ENCODE results near the gene TES.

TES gene

GRCh38 chr7:116206141-116206540, 4.2 kb upstream of the TES start:
- Histone ChIP-seq H3K23ac (ENCODE audit: low read depth, low read length, poor library complexity) (no peak overlapping the region), H2BK120ac (ENCODE audit: low read depth, low read length) (no peak overlapping the region), H3K9me3 (replicated peaks in 1 of 2; ENCODE audit: control insufficient read depth in 2 of 2, insufficient read depth in 1 of 2, low read depth in 1 of 2, low read length in 2 of 2) (no peaks in the 10 kb centered on the region), H3K14ac (ENCODE audit: low read length) (no peak overlapping the region), H4K8ac (ENCODE audit: low read depth, low read length) (no peak overlapping the region), H3K79me1 (ENCODE audit: low read depth, low read length) (no peaks in the 10 kb centered on the region), H4K91ac (ENCODE audit: low read depth, low read length, poor library complexity) (no peak overlapping the region), H3K18ac (ENCODE audit: low read length) (no peak overlapping the region), H2BK5ac (ENCODE audit: low read length) (no peak overlapping the region), H3K27ac (replicated peaks; ENCODE audit: low read length) (no peak overlapping the region), H2BK12ac (ENCODE audit: low read length) (no peak overlapping the region), H3K4me2 (ENCODE audit: insufficient read depth, low read length, poor library complexity, severe bottlenecking) (no peak overlapping the region), H3K27me3 (ENCODE audit: control insufficient read depth in 3 of 3, insufficient read depth in 3 of 3, low read depth in 1 of 3, low read length in 3 of 3) (peaks cover 0 to 29% (median 4%) of the 10 kb centered on the region in 3 experiments), H3K9ac (ENCODE audit: low read depth, low read length, poor library complexity) (no peak overlapping the region), H3K36me3 (replicated peaks in 1 of 2; ENCODE audit: control insufficient read depth in 2 of 2, insufficient read depth in 2 of 2, low read length in 2 of 2) (no peaks in the 10 kb centered on the region), H2AFZ (ENCODE audit: low read length) (no peak overlapping the region), H2AK5ac (ENCODE audit: low read depth, low read length) (no peak overlapping the region), H3K4ac (ENCODE audit: low read length) (no peak overlapping the region), H3K4me1 (ENCODE audit: control insufficient read depth in 2 of 2, insufficient read depth in 1 of 2, low read depth in 1 of 2, low read length in 2 of 2) (no peaks in the 10 kb centered on the region), H2BK15ac (ENCODE audit: low read length) (no peak overlapping the region), H3K4me3 (ENCODE audit: low read length in 2 of 2) (no peak overlapping the region)
- DNase-seq (ENCODE audit: low spot score), result no peak
- no CpG with 5 or more reads among the region's 1 CpG for WGBS, 2 donors (ENCODE audit: extremely low coverage in 2 of 2, insufficient read length in 2 of 2, insufficient replicate concordance in 1 of 2)

- Histone ChIP-seq H2BK15ac (ENCODE audit: low read length) (no peak overlapping the region), H2BK12ac (ENCODE audit: low read length) (no peak overlapping the region), H3K9me3 (replicated peaks in 1 of 2; ENCODE audit: control insufficient read depth in 2 of 2, insufficient read depth in 1 of 2, low read depth in 1 of 2, low read length in 2 of 2) (no peaks in the 10 kb centered on the region), H3K4me1 (ENCODE audit: control insufficient read depth in 2 of 2, insufficient read depth in 1 of 2, low read depth in 1 of 2, low read length in 2 of 2) (peaks cover 0 to 3% of the 10 kb centered on the region in 2 donors), H3K9ac (ENCODE audit: low read depth, low read length, poor library complexity) (no peak overlapping the region), H4K91ac (ENCODE audit: low read depth, low read length, poor library complexity) (no peak overlapping the region), H3K4ac (ENCODE audit: low read length) (no peak overlapping the region), H3K4me3 (ENCODE audit: low read length in 2 of 2) (no peak overlapping the region), H3K4me2 (ENCODE audit: insufficient read depth, low read length, poor library complexity, severe bottlenecking) (no peak overlapping the region), H3K79me1 (ENCODE audit: low read depth, low read length) (no peaks in the 10 kb centered on the region), H3K27me3 (ENCODE audit: control insufficient read depth in 3 of 3, insufficient read depth in 3 of 3, low read depth in 1 of 3, low read length in 3 of 3) (peaks cover 0 to 29% (median 12%) of the 10 kb centered on the region in 3 experiments), H2AFZ (ENCODE audit: low read length) (no peak overlapping the region), H2BK120ac (ENCODE audit: low read depth, low read length) (no peak overlapping the region), H3K18ac (ENCODE audit: low read length) (no peak overlapping the region), H3K27ac (replicated peaks; ENCODE audit: low read length) (no peak overlapping the region), H4K8ac (ENCODE audit: low read depth, low read length) (no peak overlapping the region), H3K23ac (ENCODE audit: low read depth, low read length, poor library complexity) (no peak overlapping the region), H3K14ac (ENCODE audit: low read length) (no peak overlapping the region), H2BK5ac (ENCODE audit: low read length) (no peak overlapping the region), H2AK5ac (ENCODE audit: low read depth, low read length) (no peak overlapping the region), H3K36me3 (replicated peaks in 1 of 2; ENCODE audit: control insufficient read depth in 2 of 2, insufficient read depth in 2 of 2, low read length in 2 of 2) (no peaks in the 10 kb centered on the region)
- no peak for DNase-seq (ENCODE audit: low spot score)
- WGBS, 2 donors (ENCODE audit: extremely low coverage in 2 of 2, insufficient read length in 2 of 2, insufficient replicate concordance in 1 of 2), result no CpG with 5 or more reads among the region's 1 CpG
Measured at GRCh38 chr7:116208919-116209318, 1.4 kb upstream of the TES start.

DNA sequence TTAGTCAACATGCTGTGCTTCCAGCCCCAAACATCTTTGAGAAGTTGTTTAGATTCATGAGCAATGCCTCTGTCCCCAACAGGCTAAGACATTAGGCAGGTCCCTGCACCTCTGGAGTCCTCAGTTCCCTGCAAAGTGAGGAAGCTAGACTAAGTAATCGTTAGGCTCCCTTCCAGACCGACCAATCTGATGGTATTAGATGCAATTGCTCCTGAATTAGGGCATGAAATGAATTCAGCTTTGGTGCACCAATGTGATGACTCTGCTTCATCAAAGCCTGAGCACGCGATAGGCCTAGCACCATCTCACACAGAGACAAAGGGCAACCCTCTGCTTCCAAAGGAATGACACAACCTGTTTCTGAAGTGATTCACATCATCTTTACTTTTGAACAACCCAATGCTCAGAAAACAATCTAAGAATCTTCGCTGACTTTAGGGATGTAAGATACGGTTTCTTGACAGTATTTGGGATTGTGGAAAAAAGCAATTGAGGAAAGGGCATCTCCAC, 723 bp upstream of the TES start:
- no peak overlapping the region for H3K4me2 ChIP-seq (ENCODE audit: insufficient read depth, low read length, poor library complexity, severe bottlenecking)
- no peak overlapping the region for H3K23ac ChIP-seq (ENCODE audit: low read depth, low read length, poor library complexity)
- peak overlapping the region; percentile 99 for H2AFZ ChIP-seq (ENCODE audit: low read length)
- no peak overlapping the region for H3K27ac ChIP-seq (replicated peaks; ENCODE audit: low read length)
- no peaks in the 10 kb centered on the region for H3K79me1 ChIP-seq (ENCODE audit: low read depth, low read length)
- H2AK5ac ChIP-seq (ENCODE audit: low read depth, low read length), result no peak overlapping the region
- H2BK12ac ChIP-seq (ENCODE audit: low read length), result no peak overlapping the region
- H3K4me1 ChIP-seq (ENCODE audit: control insufficient read depth in 2 of 2, insufficient read depth in 1 of 2, low read depth in 1 of 2, low read length in 2 of 2), result peaks cover 0 to 3% of the 10 kb centered on the region in 2 donors
- H4K91ac ChIP-seq (ENCODE audit: low read depth, low read length, poor library complexity), result no peak overlapping the region
- H3K36me3 ChIP-seq (replicated peaks in 1 of 2; ENCODE audit: control insufficient read depth in 2 of 2, insufficient read depth in 2 of 2, low read length in 2 of 2), result no peaks in the 10 kb centered on the region
- no peak overlapping the region for H2BK5ac ChIP-seq (ENCODE audit: low read length)
- no peak overlapping the region for H3K9ac ChIP-seq (ENCODE audit: low read depth, low read length, poor library complexity)
- no peak overlapping the region for H3K14ac ChIP-seq (ENCODE audit: low read length)
- H2BK120ac ChIP-seq (ENCODE audit: low read depth, low read length), result no peak overlapping the region
- H3K9me3 ChIP-seq (replicated peaks in 1 of 2; ENCODE audit: control insufficient read depth in 2 of 2, insufficient read depth in 1 of 2, low read depth in 1 of 2, low read length in 2 of 2), result no peaks in the 10 kb centered on the region
- no peak overlapping the region for H2BK15ac ChIP-seq (ENCODE audit: low read length)
- no peak overlapping the region for H3K18ac ChIP-seq (ENCODE audit: low read length)
- no peak overlapping the region for H3K4me3 ChIP-seq (ENCODE audit: low read length in 2 of 2)
- no peak overlapping the region for H3K4ac ChIP-seq (ENCODE audit: low read length)
- H3K27me3 ChIP-seq (ENCODE audit: control insufficient read depth in 3 of 3, insufficient read depth in 3 of 3, low read depth in 1 of 3, low read length in 3 of 3), result peaks cover 0 to 29% (median 12%) of the 10 kb centered on the region in 3 experiments
- DNase-seq (ENCODE audit: low spot score), result no peak
- WGBS, 2 donors (ENCODE audit: extremely low coverage in 2 of 2, insufficient read length in 2 of 2, insufficient replicate concordance in 1 of 2), result no CpG with 5 or more reads among the region's 6 CpGs
- H4K8ac ChIP-seq (ENCODE audit: low read depth, low read length), result no peak overlapping the region

GRCh38 chr7:116211006-116211912, 920 bp downstream of the TES start:
- Histone ChIP-seq H3K36me3 (replicated peaks in 1 of 2; ENCODE audit: control insufficient read depth in 2 of 2, insufficient read depth in 2 of 2, low read length in 2 of 2) (no peaks in the 10 kb centered on the region), H3K4me1 (ENCODE audit: control insufficient read depth in 2 of 2, insufficient read depth in 1 of 2, low read depth in 1 of 2, low read length in 2 of 2) (peaks cover 0 to 3% of the 10 kb centered on the region in 2 donors), H2AK5ac (ENCODE audit: low read depth, low read length) (no peak overlapping the region), H3K27me3 (ENCODE audit: control insufficient read depth in 3 of 3, insufficient read depth in 3 of 3, low read depth in 1 of 3, low read length in 3 of 3) (peaks cover 0 to 29% (median 12%) of the 10 kb centered on the region in 3 experiments), H3K9ac (ENCODE audit: low read depth, low read length, poor library complexity) (peak overlapping the region; percentile 66), H2BK15ac (ENCODE audit: low read length) (peak overlapping the region; percentile 56), H3K18ac (ENCODE audit: low read length) (peak overlapping the region; percentile 80), H3K4me3 (ENCODE audit: low read length in 2 of 2) (peak overlapping the region; percentile 76 to 79), H3K4ac (ENCODE audit: low read length) (no peak overlapping the region), H3K27ac (replicated peaks; ENCODE audit: low read length) (no peak overlapping the region), H4K8ac (ENCODE audit: low read depth, low read length) (no peak overlapping the region), H2AFZ (ENCODE audit: low read length) (peak overlapping the region; percentile 99), H3K9me3 (replicated peaks in 1 of 2; ENCODE audit: control insufficient read depth in 2 of 2, insufficient read depth in 1 of 2, low read depth in 1 of 2, low read length in 2 of 2) (no peaks in the 10 kb centered on the region), H3K23ac (ENCODE audit: low read depth, low read length, poor library complexity) (no peak overlapping the region), H2BK120ac (ENCODE audit: low read depth, low read length) (no peak overlapping the region), H3K14ac (ENCODE audit: low read length) (no peak overlapping the region), H3K79me1 (ENCODE audit: low read depth, low read length) (no peaks in the 10 kb centered on the region), H3K4me2 (ENCODE audit: insufficient read depth, low read length, poor library complexity, severe bottlenecking) (peak overlapping the region; percentile 95), H2BK12ac (ENCODE audit: low read length) (no peak overlapping the region), H4K91ac (ENCODE audit: low read depth, low read length, poor library complexity) (no peak overlapping the region), H2BK5ac (ENCODE audit: low read length) (no peak overlapping the region)
- WGBS, 2 donors (ENCODE audit: extremely low coverage in 2 of 2, insufficient read length in 2 of 2, insufficient replicate concordance in 1 of 2), result no CpG with 5 or more reads among the region's 27 CpGs
- DNase-seq (ENCODE audit: low spot score), result peak; percentile 15

Measured in neuronal stem cell (in vitro differentiated cells).